Sigmoid colon (tissue), 3 donors: ENCODE measurements around the gene PLCH1.

Experiments used
- CTCF ChIP-seq, 4 experiments: fragments of 450-650 bp in 3 of 4; fragments of 200-600 bp in 1 of 4; IDR thresholded peaks; one replicate each; pipeline ENCODE4 v1.5.1; 2016 to 2019; ENCODE audit warnings: antibody characterized with exemption in 4 of 4, mild to moderate bottlenecking in 3 of 4, moderate library complexity in 2 of 4
- POLR2A ChIP-seq, 2 donors: fragments of 450-650 bp; IDR thresholded peaks; one replicate each; pipeline ENCODE4 v1.6.1; 2016; ENCODE audit warnings: antibody characterized with exemption in 2 of 2, mild to moderate bottlenecking in 2 of 2, moderate library complexity in 2 of 2

- no peak for TF ChIP-seq POLR2A (IDR thresholded peaks at IDR 0.05)
- no peak for TF ChIP-seq CTCF (IDR thresholded peaks at IDR 0.05)
Measured at GRCh38 chr3:155704771-155705559, 39.9 kb downstream of the PLCH1 start.
